Ascending aorta (tissue), 2 donors: ENCODE measurements around the gene LHX3. TPM values are rescaled to one million over a fixed set of nuclear protein-coding genes. Genes with fewer than 3 reads are reported as not detected.

Source experiments
- DNase-seq, 2 donors: peaks; one replicate each; pipeline ENCODE4 v3.0.0-alpha.2; 2019; ENCODE audit warnings: low spot score in 2 of 2
- H3K27ac ChIP-seq, 2 donors: fragments of 200-600 bp; sonication (generic); one replicate each; pipeline ENCODE4 v1.5.1; 2016 to 2017; ENCODE audit warnings: mild to moderate bottlenecking in 1 of 2
- H3K27me3 ChIP-seq: fragments of 200-600 bp; sonication (generic); one replicate; pipeline ENCODE4 v1.5.1; 2017
- H3K36me3 ChIP-seq, 2 donors: fragments of 200-600 bp; sonication (generic); one replicate each; pipeline ENCODE4 v1.5.1; 2016
- H3K4me1 ChIP-seq, 2 donors: fragments of 200-600 bp; sonication (generic); one replicate each; pipeline ENCODE4 v1.5.1; 2016 to 2017; ENCODE audit warnings: mild to moderate bottlenecking in 1 of 2
- H3K4me3 ChIP-seq, 2 donors: fragments of 200-600 bp; sonication (generic); one replicate each; pipeline ENCODE4 v1.5.1; 2016 to 2017; ENCODE audit warnings: mild to moderate bottlenecking in 1 of 2
- H3K9me3 ChIP-seq, 2 donors: fragments of 200-600 bp; sonication (generic); one replicate each; pipeline ENCODE4 v1.5.1; 2016
- intact Hi-C: fragments of 100-400 bp; cut with DNase I; formaldehyde crosslinking; loops from one replicate; pipeline ENCODE4 v1.15.1; 2023
- total RNA-seq: library from RNA; depleted of rRNA; stranded (reverse); fragments of >200 nt; gene quantifications from one replicate; pipeline ENCODE4 v1.1.0, GENCODE V29; 2016
- TF ChIP-seq, protein P1 (sequence below), 3 experiments: fragments of 200-600 bp in 2 of 3; fragments of 450-650 bp in 1 of 3; sonication (generic) in 2 of 3; IDR thresholded peaks; one replicate each; pipeline ENCODE4 v1.5.1; 2016 to 2019; ENCODE audit warnings: antibody characterized with exemption in 3 of 3, mild to moderate bottlenecking in 1 of 3, moderate library complexity in 1 of 3

LHX3 gene
- total RNA-seq, 1 donor from 2014 or later: not detected

DNA sequence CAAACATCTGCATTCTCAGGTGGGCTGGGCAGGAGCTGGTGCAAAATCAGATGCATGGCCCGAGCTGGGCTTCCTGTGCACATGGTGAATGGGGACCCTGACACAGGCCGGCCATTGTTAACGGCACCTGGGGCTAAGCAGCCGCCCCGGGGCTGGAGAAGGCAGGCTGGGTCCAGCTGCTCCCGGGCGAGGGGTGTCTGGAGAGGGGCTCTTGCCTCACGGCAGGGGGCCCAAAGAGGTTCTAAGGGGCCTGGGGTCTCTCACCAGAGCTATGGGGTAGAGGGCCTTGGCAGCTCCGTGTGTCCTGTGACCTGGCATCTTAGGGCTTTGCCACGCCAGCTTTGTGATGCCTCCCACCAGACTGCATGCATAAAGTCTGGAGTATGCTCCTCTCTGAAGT is 45.7 kb upstream of the LHX3 start:
- Histone ChIP-seq H3K9me3 (no peaks in the 10 kb centered on the region), H3K27ac (no peak overlapping the region), H3K4me1 (peaks cover 0 to 4% of the 10 kb centered on the region in 2 donors), H3K36me3 (no peaks in the 10 kb centered on the region), H3K27me3 (no peaks in the 10 kb centered on the region), H3K4me3 (no peak overlapping the region)
- TF ChIP-seq, protein P1, sequence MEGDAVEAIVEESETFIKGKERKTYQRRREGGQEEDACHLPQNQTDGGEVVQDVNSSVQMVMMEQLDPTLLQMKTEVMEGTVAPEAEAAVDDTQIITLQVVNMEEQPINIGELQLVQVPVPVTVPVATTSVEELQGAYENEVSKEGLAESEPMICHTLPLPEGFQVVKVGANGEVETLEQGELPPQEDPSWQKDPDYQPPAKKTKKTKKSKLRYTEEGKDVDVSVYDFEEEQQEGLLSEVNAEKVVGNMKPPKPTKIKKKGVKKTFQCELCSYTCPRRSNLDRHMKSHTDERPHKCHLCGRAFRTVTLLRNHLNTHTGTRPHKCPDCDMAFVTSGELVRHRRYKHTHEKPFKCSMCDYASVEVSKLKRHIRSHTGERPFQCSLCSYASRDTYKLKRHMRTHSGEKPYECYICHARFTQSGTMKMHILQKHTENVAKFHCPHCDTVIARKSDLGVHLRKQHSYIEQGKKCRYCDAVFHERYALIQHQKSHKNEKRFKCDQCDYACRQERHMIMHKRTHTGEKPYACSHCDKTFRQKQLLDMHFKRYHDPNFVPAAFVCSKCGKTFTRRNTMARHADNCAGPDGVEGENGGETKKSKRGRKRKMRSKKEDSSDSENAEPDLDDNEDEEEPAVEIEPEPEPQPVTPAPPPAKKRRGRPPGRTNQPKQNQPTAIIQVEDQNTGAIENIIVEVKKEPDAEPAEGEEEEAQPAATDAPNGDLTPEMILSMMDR (IDR thresholded peaks at IDR 0.05): no peak
- no peak for DNase-seq
- intact Hi-C loops: no loop called here

DNA sequence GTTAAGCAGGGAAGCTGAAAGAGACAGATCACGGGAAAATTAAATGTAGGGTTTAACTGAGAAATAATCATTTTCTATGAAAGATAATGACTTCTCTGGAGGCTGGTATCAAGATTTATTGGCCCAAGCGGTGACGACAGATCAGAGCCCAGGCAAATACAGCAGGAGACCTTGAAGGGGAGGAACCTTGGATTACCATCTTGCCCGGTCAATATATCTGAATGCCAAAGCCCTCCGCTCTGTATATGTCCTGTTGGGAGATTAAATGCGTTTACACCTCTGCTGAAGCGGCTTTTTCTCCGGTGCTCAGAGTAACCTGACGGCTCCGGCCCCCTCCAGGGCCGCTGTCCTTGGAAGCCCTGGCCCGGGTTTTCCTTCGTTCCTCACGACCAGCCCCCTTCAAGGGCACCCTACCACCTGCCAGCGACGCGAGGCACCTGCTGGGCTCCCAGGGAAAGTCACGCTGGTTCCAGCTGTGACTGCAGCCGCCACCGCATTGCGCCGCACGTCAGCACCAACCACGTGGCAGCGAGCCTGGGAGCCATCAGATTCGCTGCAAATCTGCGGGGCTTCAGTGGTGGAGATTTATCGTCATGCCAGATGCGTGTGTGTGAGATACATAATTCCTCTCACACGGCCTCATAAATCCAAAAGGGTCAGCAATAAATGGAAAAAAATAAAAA is 45.1 kb upstream of the LHX3 start:
- Histone ChIP-seq H3K27ac (no peak overlapping the region), H3K4me1 (peaks cover 2 to 6% of the 10 kb centered on the region in 2 donors), H3K36me3 (no peaks in the 10 kb centered on the region), H3K27me3 (no peaks in the 10 kb centered on the region), H3K4me3 (no peak overlapping the region), H3K9me3 (no peaks in the 10 kb centered on the region)
- intact Hi-C loops: no loop called here
- no peak for DNase-seq
- TF ChIP-seq, protein P1 (IDR thresholded peaks at IDR 0.05): no peak

DNA sequence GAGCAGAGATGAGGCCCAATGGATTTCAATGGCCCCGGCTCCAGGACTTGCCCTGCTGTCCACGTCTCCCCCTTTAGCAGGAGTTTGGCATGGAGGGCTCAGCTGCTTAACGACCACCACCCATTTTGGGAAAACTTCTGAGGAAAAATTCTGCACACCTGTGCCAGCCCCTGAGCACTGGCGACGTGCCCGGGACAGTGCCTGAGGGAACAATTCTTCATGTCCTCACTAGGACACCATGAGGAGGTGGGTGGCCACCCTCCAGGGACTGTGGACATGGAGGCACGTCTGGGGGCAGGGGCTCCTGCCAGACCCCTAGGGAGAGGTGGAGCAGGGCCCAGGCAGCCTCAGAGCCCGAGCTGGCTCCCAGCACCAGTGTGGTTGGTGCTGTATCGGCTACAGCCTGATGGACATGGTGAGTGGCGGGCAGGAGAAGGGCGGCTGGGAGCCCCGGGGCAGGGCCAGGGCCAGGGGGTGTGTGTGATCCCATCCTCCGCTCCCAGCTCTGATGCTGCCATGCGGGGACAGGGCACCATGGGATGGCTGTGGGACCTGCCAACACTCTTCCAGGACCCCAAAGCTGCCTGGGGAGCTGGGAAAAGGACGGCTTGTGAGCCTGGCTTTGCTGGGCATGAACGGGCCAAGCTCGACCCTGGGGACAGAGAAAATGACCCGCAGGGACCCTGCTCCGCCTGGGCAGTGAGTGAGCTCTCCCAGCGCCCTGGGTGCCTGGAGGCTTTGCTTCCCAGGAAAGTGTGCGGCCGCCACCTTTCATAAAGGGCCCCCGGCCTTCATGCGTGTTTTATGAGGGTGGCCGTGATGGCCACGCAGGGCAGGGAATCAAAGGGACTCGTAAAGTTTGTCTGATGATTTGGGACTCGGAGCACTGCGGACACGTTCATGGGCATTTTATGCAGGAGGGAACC is 44.3 kb upstream of the LHX3 start:
- Histone ChIP-seq H3K27ac (no peak overlapping the region), H3K36me3 (no peaks in the 10 kb centered on the region), H3K4me3 (no peak overlapping the region), H3K4me1 (peaks cover 5 to 14% of the 10 kb centered on the region in 2 donors), H3K9me3 (no peaks in the 10 kb centered on the region), H3K27me3 (no peaks in the 10 kb centered on the region)
- no peak for DNase-seq
- TF ChIP-seq, protein P1 (IDR thresholded peaks at IDR 0.05): no peak
- intact Hi-C loops: no loop called here

DNA sequence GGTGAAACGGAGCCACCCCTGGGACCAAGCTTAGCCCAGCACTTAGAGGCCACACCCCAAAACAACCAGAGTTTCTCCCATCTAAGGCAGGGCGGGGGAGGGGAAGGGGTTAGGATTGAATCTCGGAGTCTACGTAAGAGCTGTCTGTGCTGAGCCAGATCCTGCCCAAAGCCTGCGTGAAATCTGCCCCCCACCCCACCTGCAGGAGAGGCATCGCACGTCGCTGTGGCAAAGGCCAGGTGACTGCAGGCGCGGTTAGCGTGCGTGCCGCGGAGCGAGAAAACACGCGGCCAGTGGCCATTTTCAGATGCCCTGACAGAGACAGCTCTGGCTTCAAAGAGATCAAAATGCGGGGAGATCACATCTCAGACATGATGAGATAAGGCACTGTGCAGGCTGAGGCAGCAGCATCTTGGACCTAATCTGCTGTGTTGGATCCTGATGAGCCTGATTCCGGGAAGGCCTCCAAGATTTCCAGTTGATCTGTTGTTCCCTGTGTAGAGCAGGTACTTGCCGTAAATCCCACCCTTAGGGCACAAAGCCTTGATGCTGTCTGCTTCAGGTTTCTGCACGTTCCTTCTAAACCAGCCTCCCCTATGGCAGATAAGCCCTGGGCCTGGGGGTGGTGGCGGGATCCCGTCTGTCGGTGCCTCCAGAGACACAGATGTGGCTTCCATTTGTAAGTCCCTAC is 43.2 kb upstream of the LHX3 start:
- intact Hi-C loops: loop anchor here (2.0 kb wide), 1 partner anchor 129 kb away; the partner anchor contains the start of gene TMEM250
- no peak overlapping the region for H3K4me3 ChIP-seq
- no peaks in the 10 kb centered on the region for H3K36me3 ChIP-seq
- peaks cover 5 to 14% of the 10 kb centered on the region in 2 donors for H3K4me1 ChIP-seq
- no peaks in the 10 kb centered on the region for H3K27me3 ChIP-seq
- TF ChIP-seq, protein P1 (IDR thresholded peaks at IDR 0.05): no peak
- DNase-seq: no peak
- H3K27ac ChIP-seq: no peak overlapping the region
- no peaks in the 10 kb centered on the region for H3K9me3 ChIP-seq

DNA sequence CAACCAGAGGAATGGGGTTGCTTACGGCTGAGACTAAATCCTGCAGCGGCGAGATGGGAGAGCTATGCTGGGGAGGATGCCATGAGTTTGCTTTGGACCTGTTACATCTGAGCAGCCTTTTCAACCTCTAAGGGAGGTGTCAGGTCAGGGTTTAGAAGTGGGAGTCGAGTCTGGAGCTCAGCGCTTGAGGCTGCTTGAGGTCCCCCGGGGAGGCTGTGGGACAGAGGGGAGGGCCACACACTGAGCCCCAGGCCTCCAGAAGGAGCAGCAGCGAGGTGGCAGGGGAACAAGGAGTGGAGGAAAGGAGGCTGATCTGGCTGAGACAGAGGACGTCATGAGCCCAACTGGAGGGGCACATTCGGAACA is 42.6 kb upstream of the LHX3 start:
- TF ChIP-seq, protein P1 (IDR thresholded peaks at IDR 0.05): no peak
- peaks cover 5 to 14% of the 10 kb centered on the region in 2 donors for H3K4me1 ChIP-seq
- no peaks in the 10 kb centered on the region for H3K27me3 ChIP-seq
- no peak overlapping the region for H3K27ac ChIP-seq
- H3K9me3 ChIP-seq: no peaks in the 10 kb centered on the region
- no peak for DNase-seq
- H3K36me3 ChIP-seq: no peaks in the 10 kb centered on the region
- H3K4me3 ChIP-seq: no peak overlapping the region
- intact Hi-C loops: loop anchor here (2.0 kb wide), 1 partner anchor 129 kb away; the partner anchor contains the start of gene TMEM250
